Neural cell (in vitro differentiated cells): Measurements from ENCODE around the gene ENC1. TPM values are rescaled to one million over a fixed set of nuclear protein-coding genes. Genes with fewer than 3 reads are reported as not detected.

Experiments
- H2AFZ ChIP-seq: fragments of 200-600, 300-800 bp; sonication (generic), shearing (Covaris generic); 2 replicates; pipeline ENCODE4 v1.6.0; 2014; ENCODE audit warnings: low read depth, mild to moderate bottlenecking, antibody characterized with exemption, low read length, moderate library complexity
- H3F3A ChIP-seq: fragments of 200-600 bp; shearing (Covaris generic); 2 replicates; pipeline ENCODE4 v1.6.1; 2016; ENCODE audit warnings: mild to moderate bottlenecking, moderate library complexity, mixed read lengths, antibody characterized with exemption, low read length; ENCODE audit not compliant: insufficient read depth, poor library complexity, severe bottlenecking
- H3K27ac ChIP-seq: fragments of 200-600, 300-800 bp; sonication (generic), shearing (Covaris generic); 2 replicates; pipeline ENCODE4 v1.5.1; 2014; ENCODE audit warnings: mild to moderate bottlenecking, low read length, moderate library complexity
- H3K27me3 ChIP-seq: fragments of 300-800, 200-600 bp; sonication (generic), shearing (Covaris generic); 2 replicates; pipeline ENCODE4 v1.6.0; 2014; ENCODE audit warnings: mild to moderate bottlenecking, low read depth, low read length, moderate library complexity; ENCODE audit not compliant: insufficient read depth
- H3K36me3 ChIP-seq: fragments of 300-800, 200-600 bp; sonication (generic), shearing (Covaris generic); 2 replicates; pipeline ENCODE4 v1.5.1; 2014; ENCODE audit warnings: mild to moderate bottlenecking, antibody characterized with exemption, low read length, moderate library complexity; ENCODE audit not compliant: insufficient read depth
- H3K4me2 ChIP-seq: fragments of 300-800, 200-600 bp; sonication (generic), shearing (Covaris generic); 2 replicates; pipeline ENCODE4 v1.6.0; 2014; ENCODE audit warnings: mild to moderate bottlenecking, low read length
- H3K4me3 ChIP-seq: fragments of 300-800, 200-600 bp; sonication (generic), shearing (Covaris generic); 2 replicates; pipeline ENCODE4 v1.5.1; 2014; ENCODE audit warnings: mild to moderate bottlenecking, low read length, moderate library complexity
- H3K79me2 ChIP-seq: fragments of 200-600 bp; shearing (Covaris generic); replicated peaks from 2 replicates; pipeline ENCODE4 v1.6.0; 2014; ENCODE audit warnings: mild to moderate bottlenecking, low read length, moderate library complexity; ENCODE audit not compliant: insufficient read depth
- H3K9ac ChIP-seq: fragments of 300-800, 200-600 bp; sonication (generic), shearing (Covaris generic); 2 replicates; pipeline ENCODE4 v1.6.1; 2016; ENCODE audit warnings: mild to moderate bottlenecking, low read length, mixed read lengths
- H3K9me2 ChIP-seq: fragments of 200-600 bp; shearing (Covaris generic); 2 replicates; pipeline ENCODE4 v1.6.1; 2016; ENCODE audit warnings: mild to moderate bottlenecking, low read length, mixed read lengths; ENCODE audit not compliant: insufficient read depth
- H3K9me3 ChIP-seq: fragments of 200-600, 300-800 bp; sonication (generic), shearing (Covaris generic); 2 replicates; pipeline ENCODE4 v1.6.1; 2016; ENCODE audit warnings: mild to moderate bottlenecking, mixed run types, low read length, moderate library complexity, mixed read lengths
- H4K20me1 ChIP-seq: fragments of 200-600 bp; shearing (Covaris generic); 2 replicates; pipeline ENCODE4 v1.6.1; 2016; ENCODE audit warnings: mild to moderate bottlenecking, mixed run types; ENCODE audit not compliant: insufficient read depth
- CTCF ChIP-seq: fragments of 450-650 bp; IDR thresholded peaks from 2 replicates; pipeline ENCODE4 v1.5.1; 2014; ENCODE audit warnings: antibody characterized with exemption, mild to moderate bottlenecking, moderate library complexity; ENCODE audit not compliant: poor library complexity, severe bottlenecking
- EP300 ChIP-seq: fragments of 450-650 bp; conservative IDR thresholded peaks from 2 replicates; pipeline ENCODE4 v1.6.1; 2014; ENCODE audit warnings: antibody characterized with exemption, mild to moderate bottlenecking, moderate library complexity; ENCODE audit not compliant: poor library complexity, severe bottlenecking
- EZH2 ChIP-seq: fragments of 200-600, 300-800 bp; shearing (Covaris generic), sonication (generic); IDR thresholded peaks from 2 replicates; pipeline ENCODE4 v1.6.1; 2014; ENCODE audit warnings: antibody characterized with exemption, low read length, borderline replicate concordance, mild to moderate bottlenecking; ENCODE audit not compliant: insufficient read depth, poor library complexity, severe bottlenecking
- MXI1 ChIP-seq: fragments of 450-650 bp; conservative IDR thresholded peaks from 2 replicates; pipeline ENCODE4 v1.6.1; 2014; ENCODE audit warnings: antibody characterized with exemption, mild to moderate bottlenecking; ENCODE audit not compliant: poor library complexity, severe bottlenecking
- POLR2AphosphoS5 ChIP-seq: IDR thresholded peaks from 2 replicates; pipeline ENCODE4 v1.6.1; 2012
- RAD21 ChIP-seq: fragments of 450-650 bp; conservative IDR thresholded peaks from 2 replicates; pipeline ENCODE4 v1.6.1; 2014; ENCODE audit warnings: antibody characterized with exemption, mild to moderate bottlenecking, moderate library complexity
- SMC3 ChIP-seq: fragments of 450-650 bp; conservative IDR thresholded peaks from 2 replicates; pipeline ENCODE4 v1.6.1; 2014; ENCODE audit warnings: antibody characterized with exemption, mild to moderate bottlenecking, moderate library complexity; ENCODE audit not compliant: poor library complexity
- TAF1 ChIP-seq: IDR thresholded peaks from 2 replicates; pipeline ENCODE4 v1.6.1; 2012; ENCODE audit warnings: low read depth
- polyA plus RNA-seq: library from polyadenylated mRNA; depleted of rRNA; stranded (reverse); fragments of >200 nt; gene quantifications from 2 replicates; pipeline ENCODE4 v1.2.3, GENCODE V29; 2014
- TF ChIP-seq, protein P1 (sequence below): IDR thresholded peaks from 2 replicates; pipeline ENCODE4 v1.6.1; 2012; ENCODE audit warnings: borderline replicate concordance

Gene ENC1
- polyA plus RNA-seq, 1 donor from 2014 or later = 449 TPM

GRCh38 chr5:74642543-74642863 lies 2.0 kb upstream of the ENC1 start:
- no peaks in the 10 kb centered on the region for H3K9me2 ChIP-seq
- peak overlapping the region; percentile 96 for H3K9ac ChIP-seq
- H3K27ac ChIP-seq = peak overlapping the region; percentile 94
- H2AFZ ChIP-seq = no peak overlapping the region
- H3F3A ChIP-seq = peaks cover 5% of the 10 kb centered on the region
- H3K4me2 ChIP-seq = no peak overlapping the region
- peaks cover 12% of the 10 kb centered on the region for H4K20me1 ChIP-seq
- H3K9me3 ChIP-seq = no peaks in the 10 kb centered on the region
- peak overlapping the region; percentile 97 for H3K4me3 ChIP-seq
- TF ChIP-seq TAF1 (no peak), EZH2 (no peak)
- peaks cover 28% of the 10 kb centered on the region for H3K79me2 ChIP-seq
- H3K27me3 ChIP-seq = no peaks in the 10 kb centered on the region
- no peaks in the 10 kb centered on the region for H3K36me3 ChIP-seq

DNA sequence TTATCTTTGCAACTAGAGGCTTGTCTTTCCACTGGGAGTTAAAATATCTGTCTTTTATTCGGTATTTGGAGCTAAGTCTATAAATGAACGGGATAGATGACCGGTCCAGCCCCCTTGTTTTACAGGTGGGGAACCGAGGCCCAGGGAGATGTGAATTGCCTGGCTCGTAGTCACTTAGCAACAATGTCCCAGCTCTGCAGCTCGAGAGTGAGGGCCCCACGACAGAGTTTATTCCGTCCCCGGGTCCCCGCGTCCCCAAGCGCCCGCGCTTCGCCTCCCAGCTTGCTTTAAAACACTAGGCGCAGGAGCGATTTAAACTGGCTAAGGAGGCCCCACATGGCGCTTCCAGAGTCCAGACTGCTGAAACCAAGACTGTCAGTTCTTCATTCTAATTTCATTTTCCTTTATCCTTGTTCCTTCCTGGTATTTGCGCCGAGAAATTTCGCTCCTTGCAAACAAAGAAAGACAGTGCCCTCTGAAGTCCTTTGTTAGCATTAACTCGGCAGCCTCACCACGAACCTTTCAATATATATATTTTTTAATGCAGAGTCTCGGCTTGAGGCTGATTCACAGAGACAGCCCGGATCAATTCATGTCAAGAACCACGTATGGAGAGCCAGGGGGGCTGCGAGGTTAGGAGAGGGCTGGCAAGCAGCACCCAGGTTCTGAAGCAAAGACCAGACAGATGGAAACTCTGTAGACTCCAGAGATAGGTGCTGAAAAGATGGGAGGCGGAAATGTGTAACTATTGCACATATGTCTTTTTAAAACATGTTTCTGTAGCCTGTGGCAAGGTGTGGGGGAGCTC lies 1.4 kb upstream of the ENC1 start:
- peak overlapping the region; percentile 94 for H3K27ac ChIP-seq
- peak overlapping the region; percentile 96 for H3K9ac ChIP-seq

More for the DNA sequence above, 1.4 kb upstream of the ENC1 start:
- Histone ChIP-seq H3K27me3 (no peaks in the 10 kb centered on the region), H2AFZ (peak overlapping the region; percentile 18), H3K9me2 (no peaks in the 10 kb centered on the region), H4K20me1 (peaks cover 12% of the 10 kb centered on the region), H3K36me3 (no peaks in the 10 kb centered on the region), H3K4me3 (peak overlapping the region; percentile 97), H3F3A (peaks cover 5% of the 10 kb centered on the region), H3K9me3 (no peaks in the 10 kb centered on the region), H3K79me2 (peaks cover 34% of the 10 kb centered on the region), H3K4me2 (peak overlapping the region; percentile 96)
- no peak for TF ChIP-seq EZH2
- no peak for TF ChIP-seq TAF1
- peak; percentile 17 for TF ChIP-seq POLR2AphosphoS5
- TF ChIP-seq CTCF = peak; percentile 89
- peak; percentile 93 for TF ChIP-seq SMC3
- TF ChIP-seq RAD21 = peak; percentile 92
- TF ChIP-seq, protein P1, sequence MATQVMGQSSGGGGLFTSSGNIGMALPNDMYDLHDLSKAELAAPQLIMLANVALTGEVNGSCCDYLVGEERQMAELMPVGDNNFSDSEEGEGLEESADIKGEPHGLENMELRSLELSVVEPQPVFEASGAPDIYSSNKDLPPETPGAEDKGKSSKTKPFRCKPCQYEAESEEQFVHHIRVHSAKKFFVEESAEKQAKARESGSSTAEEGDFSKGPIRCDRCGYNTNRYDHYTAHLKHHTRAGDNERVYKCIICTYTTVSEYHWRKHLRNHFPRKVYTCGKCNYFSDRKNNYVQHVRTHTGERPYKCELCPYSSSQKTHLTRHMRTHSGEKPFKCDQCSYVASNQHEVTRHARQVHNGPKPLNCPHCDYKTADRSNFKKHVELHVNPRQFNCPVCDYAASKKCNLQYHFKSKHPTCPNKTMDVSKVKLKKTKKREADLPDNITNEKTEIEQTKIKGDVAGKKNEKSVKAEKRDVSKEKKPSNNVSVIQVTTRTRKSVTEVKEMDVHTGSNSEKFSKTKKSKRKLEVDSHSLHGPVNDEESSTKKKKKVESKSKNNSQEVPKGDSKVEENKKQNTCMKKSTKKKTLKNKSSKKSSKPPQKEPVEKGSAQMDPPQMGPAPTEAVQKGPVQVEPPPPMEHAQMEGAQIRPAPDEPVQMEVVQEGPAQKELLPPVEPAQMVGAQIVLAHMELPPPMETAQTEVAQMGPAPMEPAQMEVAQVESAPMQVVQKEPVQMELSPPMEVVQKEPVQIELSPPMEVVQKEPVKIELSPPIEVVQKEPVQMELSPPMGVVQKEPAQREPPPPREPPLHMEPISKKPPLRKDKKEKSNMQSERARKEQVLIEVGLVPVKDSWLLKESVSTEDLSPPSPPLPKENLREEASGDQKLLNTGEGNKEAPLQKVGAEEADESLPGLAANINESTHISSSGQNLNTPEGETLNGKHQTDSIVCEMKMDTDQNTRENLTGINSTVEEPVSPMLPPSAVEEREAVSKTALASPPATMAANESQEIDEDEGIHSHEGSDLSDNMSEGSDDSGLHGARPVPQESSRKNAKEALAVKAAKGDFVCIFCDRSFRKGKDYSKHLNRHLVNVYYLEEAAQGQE = no peak
- no peak for TF ChIP-seq EP300
- peak; percentile 28 for TF ChIP-seq MXI1
